Muscle layer of duodenum (tissue), 2 donors: ENCODE measurements around the gene LUZP1.

Source experiments
- H3K27ac ChIP-seq: one replicate; pipeline ENCODE4 v1.7.0; 2013; ENCODE audit warnings: mild to moderate bottlenecking, low read length
- H3K27me3 ChIP-seq: one replicate; pipeline ENCODE4 v1.7.0; 2013; ENCODE audit warnings: low read depth, mild to moderate bottlenecking, control low read depth, low read length
- H3K36me3 ChIP-seq, 2 donors: one replicate each; pipeline ENCODE4 v1.7.0; 2013; ENCODE audit warnings: low read length in 2 of 2, control low read depth in 1 of 2, mild to moderate bottlenecking in 1 of 2; ENCODE audit not compliant: insufficient read depth in 2 of 2, control insufficient read depth in 1 of 2
- H3K4me1 ChIP-seq, 2 donors: one replicate each; pipeline ENCODE4 v1.7.0; 2013; ENCODE audit warnings: low read length in 2 of 2, mild to moderate bottlenecking in 2 of 2, control low read depth in 1 of 2, moderate library complexity in 1 of 2; ENCODE audit not compliant: insufficient read depth in 2 of 2, control insufficient read depth in 1 of 2
- H3K4me3 ChIP-seq, 2 donors: one replicate each; pipeline ENCODE4 v1.7.0; 2013; ENCODE audit warnings: low read length in 2 of 2, low read depth in 1 of 2, mild to moderate bottlenecking in 1 of 2
- H3K9me3 ChIP-seq, 2 donors: one replicate each; pipeline ENCODE4 v1.7.0; 2013; ENCODE audit warnings: low read length in 2 of 2, control low read depth in 1 of 2, mild to moderate bottlenecking in 1 of 2; ENCODE audit not compliant: control insufficient read depth in 1 of 2
- donor health status: healthy.

Gene LUZP1

GRCh38 chr1:23092447-23092846 lies 76.2 kb downstream of the LUZP1 start:
- Histone ChIP-seq H3K4me3 (no peak overlapping the region), H3K27ac (no peak overlapping the region), H3K4me1 (no peaks in the 10 kb centered on the region), H3K9me3 (no peaks in the 10 kb centered on the region), H3K27me3 (no peaks in the 10 kb centered on the region), H3K36me3 (peaks cover 50 to 58% of the 10 kb centered on the region in 2 donors)

- H3K9me3 ChIP-seq = no peaks in the 10 kb centered on the region
- no peak overlapping the region for H3K27ac ChIP-seq
- H3K4me1 ChIP-seq = no peaks in the 10 kb centered on the region
- H3K36me3 ChIP-seq = peaks cover 59 to 67% of the 10 kb centered on the region in 2 donors
- H3K27me3 ChIP-seq = no peaks in the 10 kb centered on the region
- no peak overlapping the region for H3K4me3 ChIP-seq
These were observed 77.1 kb downstream of the LUZP1 start for GRCh38 chr1:23091545-23091944.

- Histone ChIP-seq H3K27me3 (no peaks in the 10 kb centered on the region), H3K4me1 (peaks cover 0 to 4% of the 10 kb centered on the region in 2 donors), H3K9me3 (no peaks in the 10 kb centered on the region), H3K4me3 (no peak overlapping the region), H3K27ac (no peak overlapping the region), H3K36me3 (peaks cover 71 to 79% of the 10 kb centered on the region in 2 donors)
These were observed 78.6 kb downstream of the LUZP1 start for GRCh38 chr1:23090056-23090455.

- Histone ChIP-seq H3K27ac (no peak overlapping the region), H3K27me3 (no peaks in the 10 kb centered on the region), H3K9me3 (no peaks in the 10 kb centered on the region), H3K36me3 (peaks cover 70 to 79% of the 10 kb centered on the region in 2 donors), H3K4me1 (peaks cover 0 to 4% of the 10 kb centered on the region in 2 donors), H3K4me3 (no peak overlapping the region)
These were observed 80.6 kb downstream of the LUZP1 start for GRCh38 chr1:23088027-23088426.

GRCh38 chr1:23085696-23086095 lies 83.0 kb downstream of the LUZP1 start:
- H3K9me3 ChIP-seq = no peaks in the 10 kb centered on the region
- H3K27me3 ChIP-seq = no peaks in the 10 kb centered on the region
- peaks cover 0 to 4% of the 10 kb centered on the region in 2 donors for H3K4me1 ChIP-seq
- no peak overlapping the region for H3K27ac ChIP-seq
- no peak overlapping the region for H3K4me3 ChIP-seq
- H3K36me3 ChIP-seq = peaks cover 71 to 79% of the 10 kb centered on the region in 2 donors

GRCh38 chr1:23084880-23085279 lies 83.8 kb downstream of the LUZP1 start:
- Histone ChIP-seq H3K27ac (no peak overlapping the region), H3K4me1 (peaks cover 0 to 4% of the 10 kb centered on the region in 2 donors), H3K9me3 (no peaks in the 10 kb centered on the region), H3K4me3 (no peak overlapping the region), H3K36me3 (peaks cover 73 to 85% of the 10 kb centered on the region in 2 donors), H3K27me3 (no peaks in the 10 kb centered on the region)

- no peaks in the 10 kb centered on the region for H3K27me3 ChIP-seq
- H3K4me1 ChIP-seq = peaks cover 0 to 4% of the 10 kb centered on the region in 2 donors
- H3K36me3 ChIP-seq = peaks cover 80 to 92% of the 10 kb centered on the region in 2 donors
- no peak overlapping the region for H3K4me3 ChIP-seq
- no peaks in the 10 kb centered on the region for H3K9me3 ChIP-seq
- H3K27ac ChIP-seq = no peak overlapping the region
These were observed 84.8 kb downstream of the LUZP1 start for GRCh38 chr1:23083714-23084480.

GRCh38 chr1:23081376-23081775 lies 87.3 kb downstream of the LUZP1 start:
- H3K4me3 ChIP-seq = no peak overlapping the region
- no peaks in the 10 kb centered on the region for H3K27me3 ChIP-seq
- no peaks in the 10 kb centered on the region for H3K9me3 ChIP-seq
- H3K27ac ChIP-seq = no peak overlapping the region
- peaks cover 62 to 88% of the 10 kb centered on the region in 2 donors for H3K36me3 ChIP-seq
- peaks cover 0 to 4% of the 10 kb centered on the region in 2 donors for H3K4me1 ChIP-seq

- Histone ChIP-seq H3K36me3 (peaks cover 58 to 84% of the 10 kb centered on the region in 2 donors), H3K4me1 (peaks cover 0 to 2% of the 10 kb centered on the region in 2 donors), H3K27ac (no peak overlapping the region)
These were observed 87.8 kb downstream of the LUZP1 start for GRCh38 chr1:23080885-23081284.

GRCh38 chr1:23079025-23079424 lies 89.6 kb downstream of the LUZP1 start:
- Histone ChIP-seq H3K27me3 (no peaks in the 10 kb centered on the region), H3K4me3 (no peak overlapping the region), H3K4me1 (no peaks in the 10 kb centered on the region), H3K27ac (no peak overlapping the region), H3K9me3 (no peaks in the 10 kb centered on the region), H3K36me3 (peaks cover 52 to 68% of the 10 kb centered on the region in 2 donors)

More at GRCh38 chr1:23080885-23081284, 87.8 kb downstream of the LUZP1 start:
- Histone ChIP-seq H3K27me3 (no peaks in the 10 kb centered on the region), H3K9me3 (no peaks in the 10 kb centered on the region), H3K4me3 (no peak overlapping the region)

- no peaks in the 10 kb centered on the region for H3K27me3 ChIP-seq
- peaks cover 42 to 49% of the 10 kb centered on the region in 2 donors for H3K36me3 ChIP-seq
- H3K4me1 ChIP-seq = no peaks in the 10 kb centered on the region
- no peaks in the 10 kb centered on the region for H3K9me3 ChIP-seq
- no peak overlapping the region for H3K4me3 ChIP-seq
- no peak overlapping the region for H3K27ac ChIP-seq
These were observed 94.6 kb downstream of the LUZP1 start for GRCh38 chr1:23074012-23074411.

- H3K4me1 ChIP-seq = no peaks in the 10 kb centered on the region
- no peaks in the 10 kb centered on the region for H3K9me3 ChIP-seq
- H3K27me3 ChIP-seq = no peaks in the 10 kb centered on the region
- H3K36me3 ChIP-seq = peaks cover 37 to 56% of the 10 kb centered on the region in 2 donors
- no peak overlapping the region for H3K4me3 ChIP-seq
- no peak overlapping the region for H3K27ac ChIP-seq
These were observed 99.0 kb downstream of the LUZP1 start for GRCh38 chr1:23069675-23070074.
